NCI-H2107 (cell line): ENCODE data around the gene NOTCH3.

ENCODE experiments used
- DNase-seq: peaks from one replicate; lab custom pipeline; 2025; lab: John Stamatoyannopoulos, UW

Gene NOTCH3

DNA sequence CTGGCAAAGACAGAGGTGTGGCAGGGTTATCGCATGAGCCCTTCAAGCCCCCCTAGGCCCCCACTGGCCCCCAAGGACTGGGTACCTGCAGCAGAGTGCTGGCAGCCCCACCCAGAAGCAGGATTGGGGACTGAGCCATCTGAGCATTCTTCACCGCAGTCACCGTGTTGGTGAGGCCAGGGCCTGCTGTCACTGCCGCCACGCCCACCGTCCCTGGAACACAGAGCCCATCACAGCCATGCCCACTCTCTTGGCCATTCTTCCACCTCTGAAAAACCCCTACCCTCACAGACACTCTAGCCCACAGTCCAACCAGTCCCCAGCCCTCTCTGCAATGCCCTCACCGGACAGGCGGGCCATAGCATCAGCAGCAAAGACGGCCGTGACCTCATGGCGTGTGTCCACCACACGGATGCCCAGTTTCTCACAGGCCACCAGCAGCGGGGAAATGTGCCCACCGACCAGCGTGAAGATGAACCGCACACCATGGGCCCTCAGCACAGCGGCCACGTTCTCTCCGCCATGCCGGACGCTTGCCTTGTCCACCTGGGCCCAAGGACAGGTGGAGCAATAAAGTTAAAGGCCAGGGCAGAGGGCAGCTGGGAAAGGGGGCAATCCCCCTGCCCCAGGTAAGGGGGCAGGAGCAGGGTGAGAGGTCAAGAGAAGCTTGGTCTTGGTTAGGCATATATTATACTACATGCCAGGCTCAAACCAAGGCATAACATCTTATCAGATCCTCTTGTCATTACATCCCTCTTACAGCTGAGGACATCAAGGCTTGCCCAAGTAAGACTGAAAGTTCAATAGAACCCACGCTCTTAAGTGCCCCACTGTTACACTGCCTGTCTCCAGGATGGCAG is 77.5 kb downstream of the NOTCH3 start:
- no peak for DNase-seq

DNA sequence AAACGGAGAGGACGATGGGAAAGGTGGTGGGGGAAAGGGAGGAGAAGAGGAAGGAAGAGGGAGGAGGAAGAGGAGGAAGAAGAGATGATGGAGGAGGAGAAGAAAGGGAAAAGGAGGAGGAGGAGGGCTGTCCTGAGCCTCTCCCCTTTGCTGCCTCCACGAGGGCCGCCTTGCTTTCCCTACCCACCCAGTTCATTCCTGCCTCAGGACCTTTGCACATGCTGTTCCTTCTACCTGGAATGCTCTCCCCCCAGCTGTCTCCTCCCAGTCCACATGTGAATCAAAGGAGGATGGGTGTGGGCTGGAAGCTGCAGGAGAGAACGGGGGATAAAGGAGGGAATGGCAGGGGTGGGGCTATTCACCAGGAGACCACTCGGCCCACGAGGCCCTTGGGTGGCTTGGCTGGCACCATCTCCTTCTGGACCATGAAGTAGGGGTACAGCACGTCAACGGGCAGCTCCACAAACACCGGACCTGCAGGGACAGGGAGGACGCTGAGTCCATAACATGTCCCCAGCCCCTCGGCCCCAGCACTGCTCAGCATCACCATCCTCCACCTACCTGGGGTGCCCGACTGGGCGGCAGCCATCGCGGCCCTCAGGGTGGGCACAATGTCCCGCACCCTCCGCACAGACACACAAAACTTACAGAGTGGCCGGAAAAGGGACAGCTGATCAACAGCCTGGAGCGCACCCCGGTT is 78.3 kb downstream of the NOTCH3 start:
- DNase-seq: no peak

DNA sequence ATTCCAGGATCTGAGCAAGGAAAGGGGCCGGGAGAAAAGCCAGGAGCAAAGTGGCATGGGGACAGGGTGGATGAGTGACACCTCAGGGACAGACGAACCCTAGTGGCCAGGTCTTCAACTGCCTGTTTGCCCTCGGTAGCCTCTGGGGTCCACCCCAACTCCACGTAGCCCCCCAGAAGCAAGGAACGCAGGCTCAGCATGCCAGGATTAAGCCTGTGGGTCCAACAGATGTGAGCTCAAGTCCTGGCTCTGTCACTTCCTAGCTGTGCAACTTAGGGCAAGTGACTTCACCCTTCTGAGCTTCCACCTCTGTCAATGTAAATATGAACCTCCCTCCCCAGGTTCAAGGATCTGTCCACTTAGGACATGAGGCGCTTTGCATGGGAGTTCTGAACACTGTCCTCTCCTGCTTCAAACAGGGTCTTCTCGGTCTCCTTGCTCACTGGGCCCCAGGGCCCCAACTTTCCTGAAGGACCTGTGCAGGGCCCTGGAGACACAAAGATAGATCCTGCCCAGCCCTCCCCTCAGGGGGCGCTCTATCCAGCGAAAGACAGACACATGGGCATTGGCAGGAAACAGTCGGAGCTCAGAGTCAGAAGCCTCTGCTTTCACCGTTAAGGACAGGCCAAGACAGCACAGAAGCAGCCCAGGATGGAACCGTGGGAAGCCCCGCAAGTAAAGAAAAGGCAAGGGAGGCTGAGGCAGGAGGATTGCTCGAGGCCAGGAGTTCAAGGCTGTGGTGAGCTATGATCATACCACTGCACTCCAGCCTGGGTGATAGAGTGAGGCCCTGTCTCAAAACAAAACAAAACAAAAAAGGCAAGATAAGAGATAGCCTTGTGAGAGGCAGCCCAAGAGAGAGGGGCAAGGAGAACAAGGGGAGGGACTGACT is 80.4 kb downstream of the NOTCH3 start:
- no peak for DNase-seq

DNA sequence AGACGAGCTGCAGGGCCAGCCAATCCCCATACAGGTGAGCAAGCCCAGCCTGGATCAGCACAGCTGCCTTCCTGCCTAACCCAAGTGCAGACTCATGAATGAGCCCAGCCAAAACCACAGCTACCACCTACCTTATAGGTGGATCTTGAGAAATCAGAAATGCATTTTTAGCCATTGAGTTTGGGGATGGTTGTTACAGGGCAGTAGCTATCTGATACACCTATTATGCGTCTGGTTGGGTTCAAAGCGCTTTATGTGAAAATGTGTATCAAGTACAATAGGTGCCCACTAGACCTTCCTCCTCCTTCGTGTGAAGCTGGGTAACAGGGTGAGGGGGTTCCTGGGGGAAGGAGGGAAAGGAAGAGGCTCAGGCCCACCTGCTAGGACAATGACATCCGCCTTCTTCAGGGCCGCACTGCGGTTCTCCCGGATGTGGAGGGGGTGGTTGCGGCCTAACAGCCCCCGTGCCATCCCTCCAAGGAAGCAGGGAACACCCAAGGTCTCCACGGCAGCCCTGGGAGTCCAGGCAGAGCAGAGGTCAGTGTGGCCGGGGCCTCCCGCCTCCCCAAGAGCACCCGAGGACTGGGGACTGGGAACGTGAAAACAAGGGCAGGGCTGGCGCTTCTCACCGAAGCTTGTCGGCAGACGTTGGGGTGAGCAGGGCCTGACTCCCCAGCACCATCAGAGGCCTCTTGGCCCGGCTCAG is 81.9 kb downstream of the NOTCH3 start:
- no peak for DNase-seq

DNA sequence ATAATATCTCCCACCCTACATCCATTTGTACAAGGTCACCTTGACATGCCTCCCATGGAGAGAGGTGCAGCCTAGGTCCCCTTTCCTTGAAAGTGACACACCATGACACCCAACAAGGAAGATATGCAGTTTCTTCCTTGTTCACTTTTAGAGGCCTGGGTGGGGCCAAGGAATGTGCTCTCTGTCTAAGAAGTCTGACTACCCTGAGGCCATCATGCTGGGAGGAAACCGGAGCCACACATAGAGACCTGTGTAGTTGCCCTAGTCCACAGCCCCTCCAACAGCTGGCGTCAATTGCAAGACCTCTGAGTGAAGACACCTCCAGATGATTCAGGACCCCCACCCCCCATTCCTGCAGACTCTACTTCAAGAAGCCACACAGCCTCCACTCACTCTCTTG is 82.5 kb downstream of the NOTCH3 start:
- no peak for DNase-seq

DNA sequence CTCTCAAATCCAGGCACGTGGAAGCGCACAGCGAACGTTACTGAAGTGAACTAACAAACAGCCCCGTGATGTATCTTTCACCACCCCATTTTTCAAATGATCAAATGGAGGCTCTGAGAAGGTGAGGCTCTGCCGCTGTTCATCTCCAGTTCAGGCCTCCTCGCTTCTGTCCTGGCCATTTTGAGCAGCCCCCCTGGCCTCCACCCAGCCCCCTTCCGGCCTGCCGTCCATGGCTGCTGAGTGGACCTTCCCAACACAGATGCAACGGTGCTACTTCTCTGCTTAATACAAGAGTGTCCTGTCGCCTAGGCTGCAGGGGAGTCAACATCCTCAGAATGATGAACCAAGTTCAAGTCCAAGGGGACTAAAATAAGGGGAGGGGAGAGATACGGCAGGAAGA is 83.9 kb downstream of the NOTCH3 start:
- DNase-seq: no peak

DNA sequence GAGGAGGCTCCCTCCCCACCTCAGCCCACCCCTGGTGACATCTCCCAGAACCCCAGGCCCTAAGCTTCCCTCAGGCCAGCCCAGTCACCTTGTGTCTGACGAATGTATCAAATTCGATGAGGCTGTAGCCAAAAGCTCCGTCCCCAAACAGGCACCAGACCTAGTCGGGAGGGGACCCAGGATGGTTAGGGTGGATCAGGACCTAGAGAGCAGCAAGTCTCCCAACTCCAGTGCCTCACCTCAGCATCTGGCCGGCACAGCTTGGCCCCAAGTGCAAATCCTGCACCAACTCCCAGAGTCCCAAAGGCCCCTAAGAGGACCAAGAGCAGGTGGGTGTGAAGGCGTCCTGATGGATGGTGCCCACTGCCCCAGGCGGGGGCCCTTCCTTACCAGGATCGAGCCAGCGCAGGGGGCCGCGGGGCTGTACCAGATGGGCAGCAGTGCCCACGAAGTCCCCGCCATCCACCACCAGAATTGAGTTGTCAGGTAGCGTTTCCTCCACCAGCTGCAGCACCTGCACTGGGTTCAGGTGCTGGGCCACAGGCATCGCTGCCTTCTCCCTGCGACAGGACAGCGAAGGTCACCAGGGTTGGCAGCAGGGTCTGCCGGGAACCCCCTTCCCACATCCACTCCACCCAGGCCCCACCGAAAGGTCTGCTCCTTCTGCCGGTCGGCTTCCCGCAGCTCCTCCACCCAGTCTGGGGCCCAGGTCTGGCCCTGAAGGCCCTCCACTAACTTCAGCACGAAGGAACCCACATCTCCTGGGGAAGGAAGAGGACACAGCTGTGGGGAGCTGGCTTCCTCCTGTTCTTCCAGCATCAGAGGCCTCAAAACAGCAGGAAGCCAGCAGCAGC is 84.8 kb downstream of the NOTCH3 start:
- DNase-seq: no peak

DNA sequence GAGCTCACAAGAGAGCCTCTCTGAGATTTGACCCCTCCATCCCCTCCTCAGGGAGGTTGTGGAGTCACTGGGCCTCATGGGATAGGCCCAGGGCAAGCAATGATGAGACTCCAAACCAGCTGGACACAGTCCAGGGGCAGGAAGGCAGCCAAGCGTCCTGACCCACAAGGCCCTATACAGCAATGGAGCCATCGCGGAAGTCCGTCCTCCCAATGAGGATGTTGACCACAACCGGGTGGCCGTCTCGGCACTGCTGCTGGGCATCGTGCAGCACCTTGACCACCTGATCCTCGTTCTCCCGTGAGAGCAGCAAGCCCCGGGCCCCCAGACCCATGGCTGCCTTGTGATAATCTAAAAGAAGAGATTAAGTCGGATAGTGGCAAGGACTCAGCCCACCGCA is 85.7 kb downstream of the NOTCH3 start:
- no peak for DNase-seq

DNA sequence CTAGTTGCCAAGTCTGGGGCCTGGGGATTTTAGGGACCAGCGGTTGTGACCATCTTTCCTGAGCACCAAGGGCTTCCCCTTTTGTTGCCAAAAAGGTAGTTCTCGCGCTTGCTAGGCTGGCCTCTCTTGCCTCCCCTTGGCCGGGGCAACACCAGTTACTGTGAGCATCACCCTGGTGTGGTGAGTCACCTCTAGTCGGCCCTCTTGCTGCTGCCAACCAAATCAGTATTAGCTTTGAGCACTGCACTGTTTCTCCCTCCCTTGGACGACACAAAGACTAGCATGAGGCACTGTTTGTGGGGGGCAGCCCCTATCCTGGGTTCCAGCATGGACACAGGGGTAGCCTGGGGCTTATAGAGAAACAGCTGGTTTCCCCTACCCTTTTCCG is 86.6 kb downstream of the NOTCH3 start:
- no peak for DNase-seq

DNA sequence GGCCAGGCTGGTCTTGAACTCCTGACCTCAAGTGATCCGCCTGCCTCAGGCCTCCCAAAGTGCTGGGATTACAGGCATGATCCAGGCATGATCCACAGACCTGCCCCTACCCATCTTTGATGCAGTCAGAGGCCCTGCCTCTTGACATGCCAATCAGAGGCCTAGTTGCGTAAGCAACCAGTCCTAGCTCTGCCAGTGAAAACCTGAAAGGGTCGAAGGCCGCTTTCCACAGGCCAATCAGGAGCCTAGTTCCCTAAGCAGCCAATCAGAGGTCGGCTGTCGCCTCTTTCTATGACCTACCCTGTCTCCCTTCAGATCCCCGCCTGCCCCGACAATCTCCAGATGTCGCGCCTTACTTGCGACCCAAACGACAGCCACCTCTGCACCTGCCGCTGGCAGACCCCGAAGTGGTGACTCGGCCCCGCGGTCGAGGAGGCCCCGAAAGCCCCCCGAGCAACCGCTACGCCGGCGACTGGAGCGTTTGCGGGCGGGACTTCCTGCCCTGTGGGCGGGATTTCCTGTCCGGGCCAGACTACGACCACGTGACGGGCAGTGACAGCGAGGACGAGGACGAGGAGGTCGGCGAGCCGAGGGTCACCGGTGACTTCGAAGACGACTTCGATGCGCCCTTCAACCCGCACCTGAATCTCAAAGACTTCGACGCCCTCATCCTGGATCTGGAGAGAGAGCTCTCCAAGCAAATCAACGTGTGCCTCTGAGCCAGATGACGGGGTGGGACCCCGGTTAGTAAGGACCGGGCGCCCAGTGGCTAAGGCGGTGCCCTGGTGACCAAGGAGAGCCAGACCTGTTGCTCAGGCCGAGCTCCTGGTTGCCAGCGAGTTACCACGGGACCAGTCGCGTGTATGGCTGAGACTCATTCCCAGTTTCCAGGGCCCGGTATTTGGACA is 87.3 kb downstream of the NOTCH3 start:
- DNase-seq: no peak

DNA sequence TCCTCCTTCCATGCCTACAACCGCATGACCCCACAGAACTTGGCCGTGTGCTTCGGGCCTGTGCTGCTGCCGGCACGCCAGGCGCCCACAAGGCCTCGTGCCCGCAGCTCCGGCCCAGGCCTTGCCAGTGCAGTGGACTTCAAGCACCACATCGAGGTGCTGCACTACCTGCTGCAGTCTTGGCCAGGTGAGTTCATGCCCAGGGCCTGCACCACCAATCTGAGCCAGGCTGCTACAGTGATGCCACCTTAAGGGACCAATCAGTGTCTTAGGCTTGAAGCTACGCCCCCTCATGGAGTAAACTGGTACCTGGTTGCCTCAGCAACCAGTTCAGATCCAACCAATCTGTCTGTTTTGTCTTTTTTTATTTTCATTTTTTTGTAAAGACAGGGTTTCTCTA is 88.4 kb downstream of the NOTCH3 start:
- no peak for DNase-seq

DNA sequence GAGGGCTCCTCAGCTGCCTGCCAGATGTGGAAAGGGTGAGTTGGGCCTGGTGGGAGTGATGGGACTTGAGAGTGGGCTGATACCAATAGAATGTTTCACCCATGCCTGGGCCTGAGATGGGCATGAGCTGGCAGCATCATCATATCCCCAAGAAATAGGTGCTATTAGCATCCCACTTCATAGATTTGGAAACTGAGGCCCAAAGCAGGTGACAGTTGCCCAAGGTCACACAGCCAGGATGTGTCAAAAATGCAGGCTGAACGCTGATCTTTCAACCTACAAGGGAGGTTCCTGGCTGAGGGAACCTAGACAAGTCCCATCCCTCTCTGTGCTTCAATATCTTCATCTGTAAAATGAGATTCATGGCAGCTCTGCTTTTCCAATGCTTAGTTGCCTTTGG is 89.0 kb downstream of the NOTCH3 start:
- DNase-seq: no peak

DNA sequence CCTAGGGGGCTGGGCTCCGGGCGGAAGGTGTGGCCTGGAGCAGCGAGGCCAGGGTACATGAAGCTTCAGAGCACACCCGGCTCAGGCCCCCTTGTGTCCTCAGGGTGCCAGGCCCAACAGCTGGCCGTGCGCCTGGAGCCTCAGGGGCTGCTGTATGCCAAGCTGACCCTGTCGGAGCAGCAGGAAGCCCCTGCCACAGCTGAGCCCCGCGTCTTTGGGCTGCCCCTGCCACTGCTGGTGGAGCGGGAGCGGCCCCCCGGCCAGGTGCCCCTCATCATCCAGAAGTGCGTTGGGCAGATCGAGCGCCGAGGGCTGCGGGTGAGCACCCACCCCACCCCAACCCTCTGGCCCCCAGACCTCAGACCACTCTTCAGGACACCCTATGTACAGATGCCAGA is 90.4 kb downstream of the NOTCH3 start:
- DNase-seq: no peak

DNA sequence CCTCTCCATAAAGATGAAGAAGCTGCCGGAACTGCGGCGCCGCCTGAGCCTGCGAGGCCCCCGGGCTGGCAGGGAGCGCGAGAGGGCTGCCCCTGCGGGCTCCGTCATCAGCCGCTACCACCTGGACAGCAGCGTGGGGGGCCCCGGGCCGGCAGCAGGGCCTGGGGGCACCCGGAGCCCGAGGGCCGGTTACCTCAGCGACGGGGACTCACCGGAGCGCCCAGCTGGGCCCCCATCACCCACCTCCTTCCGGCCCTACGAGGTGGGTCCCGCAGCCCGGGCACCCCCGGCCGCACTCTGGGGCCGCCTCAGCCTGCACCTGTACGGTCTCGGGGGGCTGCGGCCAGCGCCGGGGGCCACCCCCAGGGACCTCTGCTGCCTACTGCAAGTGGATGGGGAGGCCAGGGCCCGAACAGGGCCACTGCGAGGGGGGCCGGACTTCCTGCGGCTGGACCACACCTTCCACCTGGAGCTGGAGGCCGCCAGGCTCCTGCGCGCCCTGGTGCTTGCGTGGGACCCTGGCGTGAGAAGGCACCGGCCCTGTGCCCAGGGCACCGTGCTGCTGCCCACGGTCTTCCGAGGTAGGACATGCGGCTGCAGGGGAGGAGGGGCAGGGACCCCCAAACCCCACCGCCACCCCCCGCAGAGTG is 90.9 kb downstream of the NOTCH3 start:
- no peak for DNase-seq
